ENCODE data around the gene ZBTB8A.

Gene ZBTB8A

DNA sequence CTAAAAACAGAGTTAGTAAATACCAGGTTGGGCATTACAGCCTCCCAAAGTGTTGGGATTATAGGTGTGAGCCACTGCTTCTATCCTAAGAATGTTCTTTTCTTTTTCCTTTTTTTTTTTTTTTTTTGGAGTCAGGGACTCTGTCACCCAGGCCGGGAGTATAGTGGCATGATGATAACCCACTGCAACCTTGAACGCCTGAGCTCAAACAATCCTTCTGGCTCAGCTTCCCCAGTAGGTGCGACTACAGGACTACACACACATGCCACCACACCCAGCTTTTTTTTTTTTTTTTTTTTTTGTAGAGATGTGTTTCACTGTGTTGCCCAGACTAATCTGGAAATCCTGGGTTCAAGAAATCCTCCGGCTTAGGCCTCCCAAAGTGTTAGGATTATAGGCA, 105.2 kb downstream of the ZBTB8A start:
- no peak for TF ChIP-seq CTCF (IDR thresholded peaks at IDR 0.05; ENCODE audit: low read depth, low read length)
- H3K27me3 ChIP-seq: no peaks in the 10 kb centered on the region
- no peaks in the 10 kb centered on the region for H3K4me1 ChIP-seq
- DNase-seq: no peak
- H3K9me3 ChIP-seq: no peaks in the 10 kb centered on the region
- no peak overlapping the region for H3K4me3 ChIP-seq (ENCODE audit: low read depth, low read length)
- no peaks in the 10 kb centered on the region for H3K36me3 ChIP-seq

DNA sequence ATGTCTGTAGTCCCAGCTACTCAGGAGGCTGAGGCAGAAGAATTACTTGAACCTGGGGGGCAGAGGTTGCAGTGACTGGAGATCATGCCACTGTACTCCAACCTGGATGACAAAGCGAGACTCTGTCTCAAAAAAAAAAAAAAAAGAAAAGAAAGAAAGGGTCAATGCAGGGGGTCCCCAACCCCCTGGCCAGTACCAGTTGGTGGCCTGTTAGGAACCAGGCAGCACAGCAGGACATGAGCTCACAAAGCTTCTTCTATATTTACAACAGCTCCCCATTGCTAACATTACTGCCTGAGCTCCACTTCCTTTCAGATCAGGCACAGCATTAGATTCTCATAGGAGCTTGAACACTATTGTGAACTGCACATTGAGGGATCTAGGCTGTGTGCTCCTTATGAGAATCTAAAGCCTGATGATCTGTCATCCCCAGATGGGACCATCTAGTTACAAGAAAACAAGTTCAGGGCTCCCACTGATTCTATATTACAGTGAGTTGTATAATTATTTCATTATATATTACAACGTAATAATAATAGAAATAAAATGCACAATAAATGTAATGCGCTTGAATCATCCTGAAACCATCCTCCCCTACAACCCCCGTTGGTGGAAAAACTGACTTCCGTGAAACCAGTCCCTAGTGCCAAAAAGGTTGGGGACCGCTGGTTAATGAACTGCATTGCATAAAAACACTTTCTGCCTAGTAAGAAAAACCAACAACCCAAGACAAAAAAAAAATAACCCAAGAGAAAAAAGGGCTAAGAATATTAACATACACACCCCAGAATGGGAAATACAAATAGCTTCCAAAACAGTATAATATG, 108.3 kb downstream of the ZBTB8A start:
- no peak for TF ChIP-seq CTCF (IDR thresholded peaks at IDR 0.05; ENCODE audit: low read depth, low read length)
- no peaks in the 10 kb centered on the region for H3K4me1 ChIP-seq
- H3K9me3 ChIP-seq: no peaks in the 10 kb centered on the region
- H3K27me3 ChIP-seq: no peaks in the 10 kb centered on the region
- DNase-seq: no peak
- H3K4me3 ChIP-seq (ENCODE audit: low read depth, low read length): no peak overlapping the region
- H3K36me3 ChIP-seq: peaks cover 9% of the 10 kb centered on the region

GRCh38 chr1:32650248-32650751, 111.1 kb downstream of the ZBTB8A start, which contains the start of gene ZBTB8OS:
Gene ZBTB8OS (minus strand): TSS chr1:32650550. CDS start chr1:32650529, 21 bp downstream.
- Histone ChIP-seq H3K4me1 (no peaks in the 10 kb centered on the region), H3K36me3 (peaks cover 26% of the 10 kb centered on the region), H3K27me3 (no peaks in the 10 kb centered on the region), H3K9me3 (no peaks in the 10 kb centered on the region), H3K4me3 (ENCODE audit: low read depth, low read length) (peak within 1 kb of the TSS; percentile 93)
- TF ChIP-seq CTCF (IDR thresholded peaks at IDR 0.05; ENCODE audit: low read depth, low read length): no peak
- peak; percentile 87 for DNase-seq

- no peaks in the 10 kb centered on the region for H3K4me1 ChIP-seq
- H3K9me3 ChIP-seq: no peaks in the 10 kb centered on the region
- no peaks in the 10 kb centered on the region for H3K27me3 ChIP-seq
- H3K36me3 ChIP-seq: peaks cover 26% of the 10 kb centered on the region
- no peak for TF ChIP-seq CTCF (IDR thresholded peaks at IDR 0.05; ENCODE audit: low read depth, low read length)
- peak within 1 kb of the TSS; percentile 93 for H3K4me3 ChIP-seq (ENCODE audit: low read depth, low read length)
- DNase-seq: peak; percentile 93
These were observed 111.7 kb downstream of the ZBTB8A start, which contains the start of gene RBBP4 for GRCh38 chr1:32650752-32651460. Gene RBBP4 (plus strand): TSS chr1:32651208. CDS start chr1:32651307, 99 bp downstream.

DNA sequence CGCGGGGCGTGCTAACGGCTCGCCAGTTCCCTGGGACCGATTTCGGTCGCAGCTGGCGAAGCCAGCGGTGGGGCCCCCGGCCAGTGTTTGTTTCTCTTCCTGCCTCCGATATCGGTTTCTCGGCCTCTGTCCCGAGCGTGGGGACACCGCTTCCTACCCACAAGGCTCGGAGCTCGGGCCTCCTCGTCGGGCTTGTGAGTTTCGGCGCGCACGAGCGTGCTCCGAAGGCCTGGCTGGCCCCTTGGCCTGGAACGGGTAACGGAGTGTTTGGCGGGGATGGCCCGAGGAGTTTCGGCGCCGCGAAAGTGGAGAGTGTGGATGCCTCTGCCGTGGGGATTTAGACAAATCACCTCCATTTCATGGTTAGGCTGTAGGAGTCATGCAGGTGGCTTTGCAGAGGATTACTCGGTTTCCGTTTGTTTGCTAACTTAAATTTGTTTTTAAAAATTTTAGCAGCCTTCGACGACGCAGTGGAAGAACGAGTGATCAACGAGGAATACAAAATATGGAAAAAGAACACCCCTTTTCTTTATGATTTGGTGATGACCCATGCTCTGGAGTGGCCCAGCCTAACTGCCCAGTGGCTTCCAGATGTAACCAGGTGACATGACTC, 112.3 kb downstream of the ZBTB8A start:
- peaks cover 30% of the 10 kb centered on the region for H3K36me3 ChIP-seq
- no peaks in the 10 kb centered on the region for H3K4me1 ChIP-seq
- peak overlapping the region; percentile 79 for H3K4me3 ChIP-seq (ENCODE audit: low read depth, low read length)
- H3K9me3 ChIP-seq: no peaks in the 10 kb centered on the region
- H3K27me3 ChIP-seq: no peaks in the 10 kb centered on the region
- TF ChIP-seq CTCF (IDR thresholded peaks at IDR 0.05; ENCODE audit: low read depth, low read length): no peak
- no peak for DNase-seq
